Activated CD4-positive, alpha-beta T cell treated with anti-CD3 and anti-CD28 coated beads, Interleukin-2, Interleukin-6, amounts not matched to agents 100 ng/mL and 50 ng/mL, durations not matched to agents 16 hours and 8 hours (primary cell): ENCODE results near the gene SLC24A3.
"Not testable (repeated sequence)": the region's sequence is repeated elsewhere in the genome, so short reads cannot be mapped to it uniquely, and the experiment has no call there.

ENCODE experiments used
- DNase-seq: peaks from one replicate; pipeline ENCODE4 v3.0.0-alpha.2; 2020

SLC24A3 gene

GRCh38 chr20:19658137-19658536, 445.7 kb downstream of the SLC24A3 start:
- DNase-seq, result no peak

DNA sequence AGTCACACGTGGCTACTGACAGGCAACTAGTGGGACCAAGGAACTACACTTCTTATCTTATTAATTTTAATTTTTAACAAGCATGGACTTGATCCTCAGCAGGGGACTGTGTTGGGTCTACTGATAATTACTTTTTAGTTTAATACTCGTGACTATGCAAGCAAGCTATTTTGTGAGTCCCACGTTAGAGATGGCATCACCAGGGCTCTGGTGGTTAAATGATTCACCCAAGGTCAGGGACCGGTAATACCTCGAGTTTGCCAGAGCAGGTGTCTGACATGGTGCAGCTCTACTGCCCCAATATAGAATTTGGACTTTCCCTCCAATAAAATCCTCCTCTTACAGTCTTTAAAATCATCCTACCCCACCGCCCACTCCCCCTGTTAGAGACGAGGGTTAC, 447.0 kb downstream of the SLC24A3 start:
- no peak for DNase-seq

GRCh38 chr20:19660808-19661378, 448.5 kb downstream of the SLC24A3 start:
- no peak for DNase-seq

- DNase-seq, result peak; percentile 65
Measured at GRCh38 chr20:19661717-19662636, 449.5 kb downstream of the SLC24A3 start.

- no peak for DNase-seq
Measured at GRCh38 chr20:19662637-19662995, 450.2 kb downstream of the SLC24A3 start.

GRCh38 chr20:19668418-19668817, 456.0 kb downstream of the SLC24A3 start:
- DNase-seq, result no peak

DNA sequence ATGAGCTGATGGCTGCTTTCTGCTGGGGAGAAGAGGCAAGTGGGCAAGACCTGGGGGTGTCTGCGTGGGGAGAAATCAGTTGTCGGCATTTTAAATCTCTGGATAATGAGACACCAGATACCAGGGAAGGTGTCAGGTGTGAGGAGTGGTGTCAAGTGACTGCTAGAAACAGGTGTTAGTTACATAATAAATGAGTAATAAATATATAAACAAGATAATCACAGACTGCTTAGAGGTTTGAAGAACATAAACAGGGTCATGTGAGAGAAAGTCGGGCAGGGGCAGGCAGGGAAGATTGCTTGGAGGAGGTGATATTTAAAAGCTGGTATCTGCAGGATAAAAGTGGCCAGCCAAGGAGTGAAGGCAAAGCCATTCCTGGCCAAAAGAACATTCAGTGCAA, 458.4 kb downstream of the SLC24A3 start:
- DNase-seq, result no peak

DNA sequence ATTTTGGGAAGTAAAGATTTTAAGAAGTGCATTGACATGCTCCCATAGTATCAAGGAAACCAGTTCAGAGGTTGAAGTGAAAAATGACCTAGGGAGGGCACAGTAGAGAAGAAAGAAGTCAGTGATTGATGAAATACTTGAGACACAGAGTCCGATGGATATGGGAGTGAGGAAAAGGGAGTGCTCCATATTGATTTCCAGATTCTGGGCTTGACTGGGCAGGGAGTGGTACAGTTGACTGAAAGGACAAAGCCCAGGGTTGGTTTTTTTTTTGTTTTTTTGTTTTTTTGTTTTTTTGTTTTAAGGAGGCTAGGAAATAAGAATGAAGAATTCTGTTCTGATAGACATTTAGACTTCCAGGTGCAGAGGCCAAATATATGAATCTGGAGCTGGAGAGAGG, 458.9 kb downstream of the SLC24A3 start:
- DNase-seq, result no peak

- no peak for DNase-seq
Measured at GRCh38 chr20:19672498-19672897, 460.1 kb downstream of the SLC24A3 start.

DNA sequence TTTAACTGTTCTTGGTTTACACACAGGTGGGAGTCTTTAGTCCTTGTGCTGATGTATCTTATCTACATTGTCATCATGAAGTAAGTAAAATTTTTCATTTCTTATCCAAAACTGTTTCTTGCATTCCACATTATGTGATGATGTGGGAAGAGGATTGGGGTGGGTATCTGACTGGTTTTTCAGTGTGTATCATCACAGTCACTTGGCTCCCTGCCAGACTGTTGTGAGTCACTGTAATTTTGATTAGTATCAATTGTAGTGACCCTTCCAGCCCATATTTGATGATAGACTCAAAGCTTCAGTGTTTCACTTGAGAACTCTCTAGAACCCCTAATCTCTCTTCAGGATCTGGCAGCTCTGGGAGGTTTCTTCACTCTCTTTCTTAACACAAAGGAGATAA, 461.1 kb downstream of the SLC24A3 start:
- DNase-seq, result no peak

- no peak for DNase-seq
Measured at GRCh38 chr20:19676202-19676601, 463.8 kb downstream of the SLC24A3 start.

DNA sequence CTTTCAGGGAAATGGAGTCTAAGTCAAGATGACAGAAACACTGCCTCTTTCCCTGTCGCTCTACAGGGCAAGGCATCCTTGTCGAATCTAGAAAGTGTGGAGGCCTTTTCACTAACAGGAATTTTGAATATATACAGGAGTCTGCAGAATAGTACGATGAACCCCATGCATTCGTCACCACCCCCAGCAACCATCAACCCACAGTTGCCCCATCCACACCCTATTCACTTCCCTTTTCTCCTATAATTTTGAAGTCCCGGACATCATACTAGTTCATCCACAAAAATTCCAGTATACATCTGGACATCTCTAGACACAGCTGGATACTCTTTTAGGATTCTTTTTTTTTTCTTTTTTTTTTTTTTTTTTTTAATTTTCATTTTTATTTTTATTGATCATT, 464.9 kb downstream of the SLC24A3 start:
- DNase-seq, result no peak

- not testable (repeated sequence) for DNase-seq
Measured at GRCh38 chr20:19678591-19678990, 466.1 kb downstream of the SLC24A3 start.

DNA sequence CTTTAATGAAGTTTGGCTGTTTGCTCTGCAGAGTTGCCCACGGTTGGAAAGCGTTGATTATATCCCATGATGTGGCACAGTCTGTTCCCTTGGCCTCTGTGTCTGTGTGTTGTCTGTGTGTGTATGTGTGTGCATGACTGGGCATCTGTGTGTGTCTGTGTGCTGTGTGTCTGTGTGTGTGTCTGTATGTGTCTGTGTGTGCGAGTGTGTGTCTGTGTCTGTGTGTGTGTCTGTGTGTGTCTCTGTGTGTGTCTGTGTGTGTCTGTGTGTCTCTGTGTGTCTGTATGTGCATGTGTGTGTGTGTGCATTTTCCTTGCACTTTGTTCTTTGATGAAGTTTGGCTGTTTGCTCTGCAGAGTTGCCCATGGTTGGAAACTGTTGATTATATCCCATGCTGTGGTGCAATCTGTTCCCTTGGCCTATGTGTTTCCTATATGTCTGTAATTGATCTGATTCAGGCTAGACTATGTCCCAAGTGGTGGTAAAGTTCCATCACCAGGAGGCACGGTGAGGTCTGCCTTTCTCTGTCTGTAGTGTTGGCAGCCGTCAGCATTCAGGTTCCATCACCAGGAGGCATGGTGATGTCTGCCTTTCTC, 467.6 kb downstream of the SLC24A3 start:
- DNase-seq, result no peak

- DNase-seq, result no peak
Measured at GRCh38 chr20:19682249-19682648, 469.8 kb downstream of the SLC24A3 start.

DNA sequence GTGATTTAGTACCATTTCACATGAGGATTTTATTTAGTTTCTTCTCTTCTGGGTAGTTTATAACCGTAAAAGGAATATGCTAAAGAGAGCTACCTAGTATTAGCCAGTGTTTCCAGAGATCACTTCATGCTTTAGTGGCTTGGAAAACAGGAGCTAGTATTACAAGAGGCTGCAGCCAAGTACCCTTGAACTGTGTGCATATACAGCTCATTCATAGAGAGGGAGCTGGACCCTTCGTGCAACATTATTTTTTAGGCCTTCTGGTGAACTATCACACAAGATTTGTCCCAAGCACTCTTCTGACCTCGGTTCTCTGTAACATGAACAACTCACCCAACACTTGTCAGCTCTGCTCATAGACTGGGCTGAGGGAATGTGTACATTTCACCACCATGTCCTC, 470.7 kb downstream of the SLC24A3 start:
- no peak for DNase-seq

- no peak for DNase-seq
Measured at GRCh38 chr20:19683822-19684221, 471.4 kb downstream of the SLC24A3 start.

DNA sequence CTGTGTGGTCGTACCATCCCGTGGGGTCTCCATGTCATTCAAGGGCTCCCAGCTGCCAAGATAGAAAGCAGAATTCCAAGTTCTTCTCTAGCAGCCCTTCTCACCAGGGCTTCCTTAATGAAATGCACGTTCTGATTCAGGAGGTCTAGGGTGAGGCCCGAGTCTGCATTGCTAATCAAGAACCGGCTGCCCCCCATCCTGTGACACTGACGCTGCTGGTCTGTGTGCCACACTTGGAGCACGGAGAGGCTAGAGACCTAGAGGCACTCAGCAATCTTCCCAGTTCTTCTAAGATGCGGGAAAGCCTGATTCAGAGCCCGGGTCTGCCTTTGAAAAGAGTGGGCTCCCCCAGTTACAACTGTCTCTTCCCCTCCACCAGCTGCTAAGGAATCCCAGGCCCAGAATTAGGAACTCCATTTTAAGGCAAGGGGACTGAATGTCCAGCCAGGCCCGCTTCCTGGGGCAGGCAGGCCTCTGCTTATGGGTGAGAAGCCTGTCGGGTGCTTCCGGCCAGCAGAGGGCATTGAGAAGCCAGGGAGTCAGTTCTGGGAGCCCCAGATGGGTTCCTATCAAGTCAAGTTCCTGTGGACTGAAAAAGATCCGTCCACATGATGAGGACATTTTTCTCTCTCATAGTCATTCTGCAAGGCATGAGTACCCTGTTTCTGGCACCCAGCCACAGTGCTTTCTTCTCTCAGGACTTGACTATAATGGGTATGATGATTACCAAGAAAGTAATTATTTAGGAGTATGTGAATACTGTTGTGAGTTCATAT, 475.8 kb downstream of the SLC24A3 start:
- no peak for DNase-seq

DNA sequence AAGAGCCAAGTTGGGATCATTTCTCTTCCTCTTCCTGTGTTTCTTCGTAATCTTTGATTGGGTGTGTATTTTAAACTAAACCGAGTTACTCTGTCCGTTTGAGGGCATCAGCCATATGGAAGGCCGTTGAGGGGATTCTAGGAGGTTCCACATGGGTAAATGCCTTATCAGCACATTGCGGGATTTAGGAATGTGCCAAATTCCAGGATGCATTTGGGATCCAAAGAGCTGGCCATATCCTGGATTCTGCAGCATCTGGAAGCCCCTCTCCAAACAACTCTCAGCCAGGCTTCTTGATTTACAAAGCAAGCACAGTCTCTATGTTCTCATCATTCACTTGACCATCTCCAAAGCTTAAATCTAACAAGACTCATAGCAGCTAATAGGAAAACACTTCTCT, 478.0 kb downstream of the SLC24A3 start:
- no peak for DNase-seq

- DNase-seq, result no peak
Measured at GRCh38 chr20:19691125-19691524, 478.7 kb downstream of the SLC24A3 start.

DNA sequence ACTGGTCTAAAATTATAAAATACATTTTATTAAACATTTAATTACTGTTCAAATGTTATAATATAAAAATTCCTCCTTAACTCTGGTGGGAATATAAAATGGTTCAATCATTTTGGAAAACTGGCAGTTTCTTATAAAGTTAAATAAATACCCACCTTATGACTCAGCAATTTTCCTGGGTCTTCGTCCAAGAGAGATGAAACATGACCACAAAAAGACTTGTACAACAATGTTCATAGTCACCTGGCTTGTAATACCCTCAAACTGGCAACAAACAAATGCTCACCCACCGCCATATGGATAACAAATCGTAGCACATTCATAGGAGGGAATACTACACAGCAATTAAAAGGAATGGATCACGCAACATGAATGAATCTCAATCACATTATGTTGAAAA, 479.7 kb downstream of the SLC24A3 start:
- no peak for DNase-seq

DNA sequence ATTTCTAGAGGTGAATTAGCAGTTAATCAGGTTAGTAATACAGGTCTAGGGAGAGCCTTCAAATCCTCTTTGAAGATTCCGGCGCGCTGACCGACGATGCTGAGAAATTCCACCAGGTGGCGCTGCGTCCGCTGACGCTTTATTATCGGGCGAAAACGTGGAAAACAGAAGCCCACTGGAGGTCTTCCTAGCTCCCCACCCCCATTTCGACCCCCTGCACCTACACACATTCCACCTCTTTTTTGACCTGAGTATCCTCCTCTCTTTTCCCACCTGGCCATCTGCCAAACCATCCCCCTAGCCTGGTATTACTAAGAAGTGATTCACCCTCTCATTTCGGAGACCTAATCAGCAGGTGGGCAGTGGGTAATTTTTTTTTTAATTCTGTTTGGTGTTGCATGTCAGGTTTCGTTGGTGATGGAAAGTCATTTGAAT, 480.3 kb downstream of the SLC24A3 start:
- peak; percentile 55 for DNase-seq

DNA sequence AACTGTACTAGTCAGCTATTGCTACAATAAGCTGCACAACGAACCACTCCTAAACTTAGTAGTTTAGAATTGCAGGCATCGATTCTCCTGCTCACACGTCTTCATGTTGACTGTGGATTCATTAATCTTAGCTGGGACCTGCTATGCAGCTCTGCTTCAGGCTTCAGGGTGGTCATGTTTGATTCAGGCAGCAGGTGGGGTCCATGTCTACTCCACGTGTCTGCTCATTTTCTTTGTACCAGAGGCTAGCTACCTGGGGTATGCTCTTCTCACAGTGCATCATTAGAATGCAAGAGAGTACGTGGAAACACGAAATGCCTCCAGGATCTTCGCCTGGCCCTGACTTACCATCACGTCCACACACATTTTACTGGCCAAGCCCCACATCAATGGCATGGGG, 481.1 kb downstream of the SLC24A3 start:
- no peak for DNase-seq
